Occipital lobe (tissue), 3 donors: ENCODE results near the gene GRIA1. TPM values are rescaled to one million over a fixed set of nuclear protein-coding genes. Genes with fewer than 3 reads are reported as not detected.
"Not testable (repeated sequence)": the region's sequence is repeated elsewhere in the genome, so short reads cannot be mapped to it uniquely, and the experiment has no call there.

Source experiments
- DNase-seq: peaks from one replicate; lab custom pipeline; 2025; lab: John Stamatoyannopoulos, UW
- small RNA-seq: library from RNA; depleted of rRNA; stranded (forward); fragments of <200 nt; gene quantifications from one replicate; pipeline ENCODE3, GENCODE V24; 2014
- total RNA-seq: library from RNA; depleted of rRNA; stranded (reverse); fragments of >200 nt; gene quantifications from one replicate; pipeline ENCODE4 v1.2.3, GENCODE V29; 2014

GRIA1 gene
- total RNA-seq, 1 donor from 2014 or later, result 229 TPM

- no peak for DNase-seq
These were observed 334.4 kb downstream of the GRIA1 start for GRCh38 chr5:153824909-153825308.

GRCh38 chr5:153827397-153827796 is 336.9 kb downstream of the GRIA1 start:
- no peak for DNase-seq

GRCh38 chr5:153829510-153830065 is 339.1 kb downstream of the GRIA1 start:
- DNase-seq, result no peak

GRCh38 chr5:153831973-153832372 is 341.5 kb downstream of the GRIA1 start:
- DNase-seq, result no peak

- DNase-seq, result no peak
These were observed 345.5 kb downstream of the GRIA1 start for GRCh38 chr5:153835891-153836515.

- DNase-seq, result not testable (repeated sequence)
These were observed 359.0 kb downstream of the GRIA1 start for GRCh38 chr5:153849303-153850113.

- DNase-seq, result no peak
These were observed 369.9 kb downstream of the GRIA1 start for GRCh38 chr5:153860195-153860886.

- DNase-seq, result not testable (repeated sequence)
These were observed 372.4 kb downstream of the GRIA1 start for GRCh38 chr5:153862906-153863305.

Small RNA genes lying within 50 kb of the gene (small RNA-seq; reads per million reads assigned to genes)
- gene RN7SL177P, result not detected
